ENCODE data around the gene UBE2V1. TPM values are rescaled to one million over a fixed set of nuclear protein-coding genes. Genes with fewer than 3 reads are reported as not detected.

UBE2V1 gene
- polyA plus RNA-seq, 2 of the 4 experiments (the other 2 are of a cell fraction): 129 to 141 TPM

GRCh38 chr20:50054231-50054547, 58.8 kb downstream of the UBE2V1 start:
- FAIRE-seq: no peak
- H3K4me3 ChIP-seq: no peak overlapping the region
- peak; percentile 16 to 35; a peak in 3 of 6 replicates for ATAC-seq
- no peak overlapping the region for H3K4me2 ChIP-seq
- ChIA-PET CTCF (interaction anchor here (1.2 to 1.8 kb wide), 4 partner anchors 15 to 123 kb away, joined by 3 to 6 read pairs (median 4); no protein-coding TSS in a partner anchor), POLR2A (no interaction called here)
- TF ChIP-seq CEBPB (IDR thresholded peaks at IDR 0.05) (no peak), TFCP2L1 (CRISPR knock-in tag; IDR thresholded peaks at IDR 0.05) (no peak), NR3C1 (IDR thresholded peaks at IDR 0.05) (no peak), TP53 (CRISPR knock-in tag; IDR thresholded peaks at IDR 0.05) (no peak), HOXB5 (CRISPR knock-in tag; IDR thresholded peaks at IDR 0.05) (no peak), MAFK (IDR thresholded peaks at IDR 0.05; ENCODE audit: partially characterized antibody) (no peak), POLR2A (IDR thresholded peaks at IDR 0.05; ENCODE audit: low read length) (no peak), HMGXB4 (CRISPR knock-in tag; IDR thresholded peaks at IDR 0.05; ENCODE audit: borderline replicate concordance) (no peak), HDAC2 (IDR thresholded peaks at IDR 0.05) (no peak), NPAS2 (CRISPR knock-in tag; IDR thresholded peaks at IDR 0.05; ENCODE audit: borderline replicate concordance) (no peak), MAZ (IDR thresholded peaks at IDR 0.05; ENCODE audit: borderline replicate concordance, low read depth, low read length) (no peak), ATOH8 (CRISPR knock-in tag; IDR thresholded peaks at IDR 0.05; ENCODE audit: low read depth) (no peak), RCOR1 (IDR thresholded peaks at IDR 0.05; ENCODE audit: low read depth, low read length) (no peak)
- H3K9me3 ChIP-seq: no peaks in the 10 kb centered on the region
- WGBS (ENCODE audit: missing lambda C conversion rate): 61% methylated on average over 5 of the region's 5 CpGs
- DNase-seq (ENCODE audit: low read depth in 1 of 2, low spot score in 1 of 2): no peak
- H3K4me1 ChIP-seq: no peaks in the 10 kb centered on the region
- H3K27ac ChIP-seq: peak overlapping the region in 1 of 2 experiments; percentile 31; a peak in 1 of 6 replicates

- POLR2A ChIA-PET: no interaction called here
- Histone ChIP-seq H3K9me3 (no peaks in the 10 kb centered on the region), H3K4me1 (peaks cover under 1% of the 10 kb centered on the region; the same call in 1 of the 3 replicates), H3K4me3 (no peak overlapping the region), H3K27ac (peak overlapping the region in 1 of 2 experiments; percentile 38; a peak in 1 of 6 replicates), H3K4me2 (no peak overlapping the region)
- CTCF ChIA-PET: interaction anchor here (0.8 to 1.8 kb wide), 6 partner anchors 18 to 123 kb away, joined by 3 to 6 read pairs (median 4); no protein-coding TSS in a partner anchor
- DNase-seq (ENCODE audit: low read depth in 1 of 2, low spot score in 1 of 2) (no peak), ATAC-seq (peak in 1 of 2 experiments; percentile 11; a peak in 1 of 6 replicates), FAIRE-seq (no peak)
- WGBS (ENCODE audit: missing lambda C conversion rate): 68% methylated on average over 18 of the region's 19 CpGs
- TF ChIP-seq KDM1A (IDR thresholded peaks at IDR 0.05; ENCODE audit: low read depth) (peak; percentile 74; the same call in 1 of the 2 replicates), FOSB (CRISPR knock-in tag; IDR thresholded peaks at IDR 0.05) (no peak)
These were observed 59.4 kb downstream of the UBE2V1 start for GRCh38 chr20:50053362-50054230.

GRCh38 chr20:50052550-50053361, 60.2 kb downstream of the UBE2V1 start:
- no peak for DNase-seq (ENCODE audit: low read depth in 1 of 2, low spot score in 1 of 2)
- no peak for ATAC-seq
- no peak overlapping the region for H3K4me3 ChIP-seq
- no peaks in the 10 kb centered on the region for H3K9me3 ChIP-seq
- CTCF ChIA-PET: interaction anchor here (0.8 to 2.2 kb wide), 6 partner anchors 19 to 124 kb away, joined by 3 to 12 read pairs (median 4); no protein-coding TSS in a partner anchor
- H3K4me2 ChIP-seq: no peak overlapping the region
- 49% methylated on average over 7 of the region's 20 CpGs for WGBS (ENCODE audit: missing lambda C conversion rate)
- peaks cover 5% of the 10 kb centered on the region; the same call in 1 of the 3 replicates for H3K4me1 ChIP-seq
- FAIRE-seq: no peak
- POLR2A ChIA-PET: no interaction called here
- TF ChIP-seq ATOH8 (CRISPR knock-in tag; IDR thresholded peaks at IDR 0.05; ENCODE audit: low read depth) (no peak), CEBPB (IDR thresholded peaks at IDR 0.05) (no peak), POLR2AphosphoS2 (conservative IDR thresholded peaks at IDR 0.05; ENCODE audit: low read length) (no peak), MAZ (IDR thresholded peaks at IDR 0.05; ENCODE audit: borderline replicate concordance, low read depth, low read length) (no peak), KDM1A (IDR thresholded peaks at IDR 0.05; ENCODE audit: low read depth) (no peak), RAD21 (conservative IDR thresholded peaks at IDR 0.05 in 1 of 2, IDR thresholded peaks at IDR 0.05 in 1 of 2) (no peak), EHF (CRISPR knock-in tag; IDR thresholded peaks at IDR 0.05) (no peak), FOXS1 (CRISPR knock-in tag; IDR thresholded peaks at IDR 0.05) (no peak)
- peak overlapping the region in 1 of 2 experiments; percentile 38; a peak in 2 of 6 replicates for H3K27ac ChIP-seq
